Ascending aorta (tissue), 2 donors: ENCODE results near the gene AKAP9. TPM values are rescaled to one million over a fixed set of nuclear protein-coding genes. Genes with fewer than 3 reads are reported as not detected.

Experiments used
- DNase-seq, 2 donors: peaks; one replicate each; pipeline ENCODE4 v3.0.0-alpha.2; 2019; ENCODE audit warnings: low spot score in 2 of 2
- H3K27ac ChIP-seq, 2 donors: fragments of 200-600 bp; sonication (generic); one replicate each; pipeline ENCODE4 v1.5.1; 2016 to 2017; ENCODE audit warnings: mild to moderate bottlenecking in 1 of 2
- H3K27me3 ChIP-seq: fragments of 200-600 bp; sonication (generic); one replicate; pipeline ENCODE4 v1.5.1; 2017
- H3K36me3 ChIP-seq, 2 donors: fragments of 200-600 bp; sonication (generic); one replicate each; pipeline ENCODE4 v1.5.1; 2016
- H3K4me1 ChIP-seq, 2 donors: fragments of 200-600 bp; sonication (generic); one replicate each; pipeline ENCODE4 v1.5.1; 2016 to 2017; ENCODE audit warnings: mild to moderate bottlenecking in 1 of 2
- H3K4me3 ChIP-seq, 2 donors: fragments of 200-600 bp; sonication (generic); one replicate each; pipeline ENCODE4 v1.5.1; 2016 to 2017; ENCODE audit warnings: mild to moderate bottlenecking in 1 of 2
- H3K9me3 ChIP-seq, 2 donors: fragments of 200-600 bp; sonication (generic); one replicate each; pipeline ENCODE4 v1.5.1; 2016
- intact Hi-C: fragments of 100-400 bp; cut with DNase I; formaldehyde crosslinking; loops from one replicate; pipeline ENCODE4 v1.15.1; 2023
- total RNA-seq: library from RNA; depleted of rRNA; stranded (reverse); fragments of >200 nt; gene quantifications from one replicate; pipeline ENCODE4 v1.1.0, GENCODE V29; 2016
- TF ChIP-seq, protein P1 (sequence below), 3 experiments: fragments of 200-600 bp in 2 of 3; fragments of 450-650 bp in 1 of 3; sonication (generic) in 2 of 3; IDR thresholded peaks; one replicate each; pipeline ENCODE4 v1.5.1; 2016 to 2019; ENCODE audit warnings: antibody characterized with exemption in 3 of 3, mild to moderate bottlenecking in 1 of 3, moderate library complexity in 1 of 3

Gene AKAP9
- total RNA-seq, 1 donor from 2014 or later = 14.4 TPM

DNA sequence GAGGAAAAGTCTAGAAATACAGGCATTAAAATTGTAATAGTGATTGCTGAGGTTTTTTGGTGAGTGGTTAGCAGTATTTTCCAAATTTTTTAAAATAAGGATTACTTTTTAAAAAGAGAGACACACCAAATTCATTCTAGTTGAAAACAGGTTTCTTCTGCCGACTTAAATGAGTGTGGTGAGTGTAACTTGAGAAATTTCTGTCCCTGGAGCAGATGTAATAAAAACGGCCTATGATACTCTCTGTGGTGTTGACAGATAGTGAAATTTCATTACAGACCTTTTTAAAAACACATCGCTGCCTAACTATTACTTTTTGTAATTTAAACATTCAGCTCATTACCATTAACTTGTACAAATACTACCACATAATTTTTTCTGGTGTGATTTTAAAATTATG, 103.5 kb downstream of the AKAP9 start:
- TF ChIP-seq, protein P1, sequence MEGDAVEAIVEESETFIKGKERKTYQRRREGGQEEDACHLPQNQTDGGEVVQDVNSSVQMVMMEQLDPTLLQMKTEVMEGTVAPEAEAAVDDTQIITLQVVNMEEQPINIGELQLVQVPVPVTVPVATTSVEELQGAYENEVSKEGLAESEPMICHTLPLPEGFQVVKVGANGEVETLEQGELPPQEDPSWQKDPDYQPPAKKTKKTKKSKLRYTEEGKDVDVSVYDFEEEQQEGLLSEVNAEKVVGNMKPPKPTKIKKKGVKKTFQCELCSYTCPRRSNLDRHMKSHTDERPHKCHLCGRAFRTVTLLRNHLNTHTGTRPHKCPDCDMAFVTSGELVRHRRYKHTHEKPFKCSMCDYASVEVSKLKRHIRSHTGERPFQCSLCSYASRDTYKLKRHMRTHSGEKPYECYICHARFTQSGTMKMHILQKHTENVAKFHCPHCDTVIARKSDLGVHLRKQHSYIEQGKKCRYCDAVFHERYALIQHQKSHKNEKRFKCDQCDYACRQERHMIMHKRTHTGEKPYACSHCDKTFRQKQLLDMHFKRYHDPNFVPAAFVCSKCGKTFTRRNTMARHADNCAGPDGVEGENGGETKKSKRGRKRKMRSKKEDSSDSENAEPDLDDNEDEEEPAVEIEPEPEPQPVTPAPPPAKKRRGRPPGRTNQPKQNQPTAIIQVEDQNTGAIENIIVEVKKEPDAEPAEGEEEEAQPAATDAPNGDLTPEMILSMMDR (IDR thresholded peaks at IDR 0.05) = no peak
- H3K36me3 ChIP-seq = peaks cover 28 to 59% of the 10 kb centered on the region in 2 donors
- no peak for DNase-seq
- peak overlapping the region; percentile 41 to 42 for H3K27ac ChIP-seq
- H3K27me3 ChIP-seq = no peaks in the 10 kb centered on the region
- intact Hi-C loops = no loop called here
- no peaks in the 10 kb centered on the region for H3K9me3 ChIP-seq
- H3K4me3 ChIP-seq = no peak overlapping the region
- H3K4me1 ChIP-seq = no peaks in the 10 kb centered on the region

DNA sequence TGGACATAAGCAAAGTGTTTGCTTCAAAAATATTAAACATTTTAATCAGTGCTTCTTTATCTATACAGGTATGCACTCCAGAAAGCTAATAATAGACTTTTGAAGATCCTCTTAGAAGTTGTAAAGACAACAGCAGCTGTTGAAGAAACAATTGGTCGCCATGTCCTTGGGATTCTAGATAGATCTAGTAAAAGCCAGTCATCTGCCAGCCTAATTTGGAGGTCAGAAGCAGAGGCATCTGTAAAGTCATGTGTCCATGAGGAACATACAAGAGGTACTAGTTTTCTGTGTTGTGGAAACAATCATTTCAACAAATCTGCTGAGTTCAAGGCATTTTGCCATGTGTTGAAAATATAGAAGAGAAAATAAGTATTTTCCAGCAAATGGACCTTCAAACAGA, 104.3 kb downstream of the AKAP9 start:
- no peak for DNase-seq
- intact Hi-C loops = no loop called here
- no peak overlapping the region for H3K27ac ChIP-seq
- no peaks in the 10 kb centered on the region for H3K27me3 ChIP-seq
- TF ChIP-seq, protein P1 (IDR thresholded peaks at IDR 0.05) = no peak
- H3K4me1 ChIP-seq = no peaks in the 10 kb centered on the region
- no peaks in the 10 kb centered on the region for H3K9me3 ChIP-seq
- no peak overlapping the region for H3K4me3 ChIP-seq
- peaks cover 30 to 66% of the 10 kb centered on the region in 2 donors for H3K36me3 ChIP-seq

DNA sequence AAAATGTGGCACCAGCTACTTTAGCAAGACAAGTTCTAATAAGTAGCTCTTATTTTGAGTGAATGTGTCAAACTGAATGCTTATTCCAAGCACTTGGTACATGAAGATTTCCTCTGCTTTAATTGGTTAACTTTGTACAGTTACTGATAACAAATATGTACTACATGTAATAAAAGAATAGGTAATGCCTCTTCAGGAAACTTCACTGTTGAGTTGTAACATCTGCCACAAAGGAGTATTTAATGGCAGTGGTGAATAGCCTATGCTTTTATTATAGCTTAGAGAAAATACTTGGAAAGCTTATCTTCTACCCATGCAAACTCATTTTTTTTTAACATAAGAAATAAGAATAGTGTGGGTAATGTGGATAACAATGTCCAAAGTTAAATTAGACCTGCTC, 111.0 kb downstream of the AKAP9 start:
- intact Hi-C loops = no loop called here
- no peak overlapping the region for H3K4me3 ChIP-seq
- peaks cover 25 to 40% of the 10 kb centered on the region in 2 donors for H3K36me3 ChIP-seq
- DNase-seq = no peak
- TF ChIP-seq, protein P1 (IDR thresholded peaks at IDR 0.05) = no peak
- no peak overlapping the region for H3K27ac ChIP-seq
- H3K9me3 ChIP-seq = no peaks in the 10 kb centered on the region
- no peaks in the 10 kb centered on the region for H3K4me1 ChIP-seq
- no peaks in the 10 kb centered on the region for H3K27me3 ChIP-seq

DNA sequence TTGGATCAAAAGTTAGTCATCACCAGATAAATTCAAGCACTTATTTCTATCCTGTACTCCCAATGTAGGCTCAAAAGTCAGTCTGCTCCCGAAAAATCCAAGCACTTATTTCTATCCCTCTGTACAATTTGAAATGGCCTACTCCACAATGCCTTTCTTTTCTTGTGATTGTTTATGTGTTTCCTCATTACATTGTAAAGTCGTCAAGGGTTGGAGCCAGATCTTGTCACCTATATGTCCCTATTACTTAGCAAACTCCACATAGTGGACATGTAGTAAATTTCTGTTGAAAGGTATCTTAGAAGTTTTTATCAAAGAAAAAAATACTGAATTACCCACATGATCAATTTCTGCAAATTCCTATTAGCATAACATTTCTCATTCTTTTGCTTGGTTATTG, 111.5 kb downstream of the AKAP9 start:
- intact Hi-C loops = no loop called here
- Histone ChIP-seq H3K27ac (no peak overlapping the region), H3K4me3 (no peak overlapping the region), H3K9me3 (no peaks in the 10 kb centered on the region), H3K4me1 (no peaks in the 10 kb centered on the region), H3K27me3 (no peaks in the 10 kb centered on the region), H3K36me3 (peaks cover 21 to 35% of the 10 kb centered on the region in 2 donors)
- TF ChIP-seq, protein P1 (IDR thresholded peaks at IDR 0.05) = no peak
- no peak for DNase-seq

DNA sequence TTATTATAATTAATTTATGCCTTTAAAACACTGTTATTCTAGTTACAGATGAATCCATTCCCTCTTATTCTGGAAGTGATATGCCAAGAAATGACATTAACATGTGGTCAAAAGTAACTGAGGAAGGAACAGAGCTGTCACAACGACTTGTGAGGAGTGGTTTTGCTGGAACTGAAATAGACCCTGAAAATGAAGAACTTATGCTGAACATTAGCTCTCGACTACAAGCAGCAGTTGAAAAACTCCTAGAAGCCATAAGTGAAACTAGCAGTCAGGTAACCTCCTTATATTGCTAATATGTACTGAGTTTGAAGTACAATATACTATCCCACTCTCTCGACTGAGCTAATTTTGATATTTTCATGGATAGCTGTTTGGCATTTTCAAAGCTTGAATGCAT, 112.0 kb downstream of the AKAP9 start:
- Histone ChIP-seq H3K4me1 (no peaks in the 10 kb centered on the region), H3K36me3 (peaks cover 19 to 30% of the 10 kb centered on the region in 2 donors), H3K27me3 (no peaks in the 10 kb centered on the region), H3K4me3 (no peak overlapping the region), H3K9me3 (no peaks in the 10 kb centered on the region), H3K27ac (no peak overlapping the region)
- no peak for DNase-seq
- intact Hi-C loops = no loop called here
- TF ChIP-seq, protein P1 (IDR thresholded peaks at IDR 0.05) = no peak

DNA sequence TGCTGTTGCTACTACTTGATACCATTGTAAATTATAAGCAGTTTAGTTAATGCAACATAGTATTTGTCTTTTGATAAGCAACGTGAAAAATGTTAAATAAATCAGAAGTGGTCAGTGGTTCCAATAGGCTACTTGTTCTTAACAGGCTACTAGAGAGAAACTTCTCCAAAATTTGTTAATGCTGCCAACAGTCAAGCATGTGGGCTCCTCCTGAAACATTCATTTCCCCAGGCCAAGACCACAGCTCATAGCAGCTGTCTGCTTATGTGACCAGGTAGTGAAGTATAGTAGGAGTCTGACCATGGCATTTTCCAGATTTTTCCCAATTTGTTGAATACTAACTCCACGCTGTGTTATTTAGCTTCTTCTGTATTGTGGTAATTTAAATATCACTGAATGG, 112.7 kb downstream of the AKAP9 start:
- no peaks in the 10 kb centered on the region for H3K27me3 ChIP-seq
- no peaks in the 10 kb centered on the region for H3K9me3 ChIP-seq
- DNase-seq = no peak
- TF ChIP-seq, protein P1 (IDR thresholded peaks at IDR 0.05) = no peak
- no peak overlapping the region for H3K27ac ChIP-seq
- peaks cover 19 to 28% of the 10 kb centered on the region in 2 donors for H3K36me3 ChIP-seq
- H3K4me3 ChIP-seq = no peak overlapping the region
- intact Hi-C loops = no loop called here
- H3K4me1 ChIP-seq = no peaks in the 10 kb centered on the region
